DND-41 (cell line): ENCODE measurements around the gene PSMB11.
"Not testable (repeated sequence)": the region's sequence is repeated elsewhere in the genome, so short reads cannot be mapped to it uniquely, and the experiment has no call there.

Source experiments
- ATAC-seq: fragments of 200-7000 bp; cut with Tn5 transposase; 3 replicates; pipeline ENCODE4 v1.9.1; 2021; ENCODE audit warnings: low read depth; ENCODE audit not compliant: insufficient read depth
- DNase-seq: peaks from one replicate; pipeline ENCODE4 v3.0.0-alpha.2; 2020
- H2AFZ ChIP-seq: 2 replicates; pipeline ENCODE4 v1.6.0; 2012; ENCODE audit warnings: low read depth, low read length
- H3K27ac ChIP-seq: 2 replicates; pipeline ENCODE4 v1.5.1; 2012; ENCODE audit warnings: low read length, inconsistent platforms
- H3K27me3 ChIP-seq: fragments of 200-600 bp; sonication (generic); 2 replicates; pipeline ENCODE4 v1.6.0; 2012; ENCODE audit warnings: low read length, mild to moderate bottlenecking, inconsistent platforms; ENCODE audit not compliant: insufficient read depth, poor library complexity
- H3K36me3 ChIP-seq: 2 replicates; pipeline ENCODE4 v1.5.1; 2012; ENCODE audit warnings: low read length, inconsistent platforms; ENCODE audit not compliant: insufficient read depth
- H3K4me1 ChIP-seq: 2 replicates; pipeline ENCODE4 v1.5.1; 2012; ENCODE audit warnings: mild to moderate bottlenecking, low read length; ENCODE audit not compliant: insufficient read depth
- H3K4me2 ChIP-seq: 2 replicates; pipeline ENCODE4 v1.6.0; 2012; ENCODE audit warnings: mild to moderate bottlenecking, moderate library complexity, low read length, inconsistent platforms; ENCODE audit not compliant: insufficient read depth
- H3K4me3 ChIP-seq, 2 experiments: fragments of 200-600 bp in 1 of 2; shearing (Covaris generic) in 1 of 2; 2 replicates each; pipeline ENCODE4 v1.5.1; 2012 to 2016; ENCODE audit warnings: inconsistent platforms in 2 of 2, low read length in 2 of 2, mild to moderate bottlenecking in 2 of 2, low read depth in 1 of 2, moderate library complexity in 1 of 2
- H3K79me2 ChIP-seq: 2 replicates; pipeline ENCODE4 v1.6.0; 2012; ENCODE audit warnings: low read length, inconsistent platforms; ENCODE audit not compliant: insufficient read depth
- H3K9ac ChIP-seq: 2 replicates; pipeline ENCODE4 v1.6.0; 2012; ENCODE audit warnings: low read depth, mild to moderate bottlenecking, inconsistent platforms, low read length, moderate library complexity
- H3K9me3 ChIP-seq: 2 replicates; pipeline ENCODE4 v1.5.1; 2012; ENCODE audit warnings: low read length, moderate library complexity, mild to moderate bottlenecking, inconsistent platforms; ENCODE audit not compliant: insufficient read depth, severe bottlenecking
- H4K20me1 ChIP-seq: 2 replicates; pipeline ENCODE4 v1.6.0; 2012; ENCODE audit warnings: low read length; ENCODE audit not compliant: insufficient read depth
- CTCF ChIP-seq: IDR thresholded peaks from 2 replicates; pipeline ENCODE4 v1.5.1; 2012; ENCODE audit warnings: borderline replicate concordance, low read length, moderate library complexity, mild to moderate bottlenecking; ENCODE audit not compliant: poor library complexity, severe bottlenecking; ENCODE audit errors: extremely low read depth
- EZH2 ChIP-seq: IDR thresholded peaks from 3 replicates; pipeline ENCODE4 v1.6.1; 2012; ENCODE audit warnings: borderline replicate concordance, low read depth, mild to moderate bottlenecking, moderate library complexity, low read length, inconsistent platforms; ENCODE audit not compliant: severe bottlenecking

Gene PSMB11

GRCh38 chr14:23013054-23013748 lies 28.8 kb upstream of the PSMB11 start:
- H3K27me3 ChIP-seq, result no peaks in the 10 kb centered on the region
- no peak for TF ChIP-seq EZH2
- TF ChIP-seq CTCF, result no peak
- H3K4me3 ChIP-seq, result no peak overlapping the region
- H3K4me2 ChIP-seq, result no peak overlapping the region
- no peak for DNase-seq
- H2AFZ ChIP-seq, result no peak overlapping the region
- H3K79me2 ChIP-seq, result peaks cover 12% of the 10 kb centered on the region
- no peaks in the 10 kb centered on the region for H3K36me3 ChIP-seq
- no peak overlapping the region for H3K9ac ChIP-seq
- peaks cover 20% of the 10 kb centered on the region for H3K4me1 ChIP-seq
- no peaks in the 10 kb centered on the region for H3K9me3 ChIP-seq
- no peak overlapping the region for H3K27ac ChIP-seq
- ATAC-seq, result no peak
- no peaks in the 10 kb centered on the region for H4K20me1 ChIP-seq

GRCh38 chr14:23013749-23014054 lies 28.3 kb upstream of the PSMB11 start:
- not testable (repeated sequence) for H3K9ac ChIP-seq, DNase-seq, H2AFZ ChIP-seq, H4K20me1 ChIP-seq, H3K27me3 ChIP-seq, H3K9me3 ChIP-seq, H3K4me3 ChIP-seq, H3K36me3 ChIP-seq, H3K79me2 ChIP-seq, H3K4me2 ChIP-seq, ATAC-seq, H3K27ac ChIP-seq
- H3K4me1 ChIP-seq, result peaks cover 15% of the 10 kb centered on the region

- Histone ChIP-seq H3K4me1 (no peaks in the 10 kb centered on the region), H4K20me1 (no peaks in the 10 kb centered on the region), H3K9ac (no peak overlapping the region), H3K27me3 (no peaks in the 10 kb centered on the region), H2AFZ (no peak overlapping the region), H3K4me2 (no peak overlapping the region), H3K9me3 (no peaks in the 10 kb centered on the region), H3K36me3 (no peaks in the 10 kb centered on the region), H3K27ac (no peak overlapping the region), H3K79me2 (no peaks in the 10 kb centered on the region), H3K4me3 (no peak overlapping the region)
- TF ChIP-seq CTCF (no peak), EZH2 (no peak)
- DNase-seq, result no peak
- ATAC-seq, result no peak
Measured at GRCh38 chr14:23015618-23016017, 26.4 kb upstream of the PSMB11 start.

- ATAC-seq (no peak), DNase-seq (no peak)
- Histone ChIP-seq H3K9ac (no peak overlapping the region), H4K20me1 (no peaks in the 10 kb centered on the region), H3K4me1 (no peaks in the 10 kb centered on the region), H3K4me2 (no peak overlapping the region), H3K9me3 (no peaks in the 10 kb centered on the region), H3K36me3 (0 out of 2 replicates have a peak, but pooled peaks cover 3% of the 10 kb centered on the region), H3K27ac (no peak overlapping the region), H3K4me3 (no peak overlapping the region), H2AFZ (no peak overlapping the region), H3K27me3 (no peaks in the 10 kb centered on the region), H3K79me2 (no peaks in the 10 kb centered on the region)
- TF ChIP-seq EZH2 (no peak), CTCF (no peak)
Measured at GRCh38 chr14:23017091-23017490, 24.9 kb upstream of the PSMB11 start.
